ENCODE data around the gene NDNF.

GRCh38 chr4:121049072-121049599, 23.2 kb downstream of the NDNF start:
- no peak for TF ChIP-seq CTCF (IDR thresholded peaks at IDR 0.05; ENCODE audit: insufficient read depth, low read depth, low read length)
- TF ChIP-seq EZH2 (IDR thresholded peaks at IDR 0.05; ENCODE audit: insufficient read depth, low read length): no peak
